ENCODE data around the gene DDT.
"Not testable (repeated sequence)": the region's sequence is repeated elsewhere in the genome, so short reads cannot be mapped to it uniquely, and the experiment has no call there.

Gene DDT

GRCh38 chr22:23974345-23974744 lies at the start of gene DDT:
Gene DDT (minus strand): TSS chr22:23974441. CDS start chr22:23974414, 27 bp downstream.
- not testable (repeated sequence) for DNase-seq (ENCODE audit: low spot score)

- DNase-seq (ENCODE audit: low spot score), result no peak
Measured at GRCh38 chr22:24023204-24023789, 49.1 kb upstream of the DDT start.

- DNase-seq (ENCODE audit: low spot score), result no peak
Measured at GRCh38 chr22:24021304-24021703, 47.1 kb upstream of the DDT start.

- no peak for DNase-seq (ENCODE audit: low spot score)
Measured at GRCh38 chr22:24016156-24016555, 41.9 kb upstream of the DDT start.

- DNase-seq (ENCODE audit: low spot score), result no peak
Measured at GRCh38 chr22:24011735-24012068, 37.5 kb upstream of the DDT start.

- DNase-seq (ENCODE audit: low spot score), result no peak
Measured at GRCh38 chr22:24010018-24010391, 35.8 kb upstream of the DDT start.

GRCh38 chr22:24009227-24010017 lies 35.2 kb upstream of the DDT start:
- no peak for DNase-seq (ENCODE audit: low spot score)

- no peak for DNase-seq (ENCODE audit: low spot score)
Measured at GRCh38 chr22:24008381-24009226, 34.4 kb upstream of the DDT start.

- no peak for DNase-seq (ENCODE audit: low spot score)
Measured at GRCh38 chr22:24008022-24008283, 33.7 kb upstream of the DDT start.

GRCh38 chr22:24007253-24008021 lies 33.2 kb upstream of the DDT start:
- no peak for DNase-seq (ENCODE audit: low spot score)

GRCh38 chr22:24006914-24007214 lies 32.6 kb upstream of the DDT start:
- DNase-seq (ENCODE audit: low spot score), result no peak

- DNase-seq (ENCODE audit: low spot score), result no peak
Measured at GRCh38 chr22:24006207-24006913, 32.1 kb upstream of the DDT start.

- no peak for DNase-seq (ENCODE audit: low spot score)
Measured at GRCh38 chr22:24005201-24005600, 31.0 kb upstream of the DDT start, which contains the start of gene GSTT4. Gene GSTT4 (minus strand): TSS chr22:24005453. CDS start chr22:24005356, 97 bp downstream.

- DNase-seq (ENCODE audit: low spot score), result no peak
Measured at GRCh38 chr22:24003887-24004286, 29.6 kb upstream of the DDT start.

- DNase-seq (ENCODE audit: low spot score), result no peak
Measured at GRCh38 chr22:24002851-24003250, 28.6 kb upstream of the DDT start.

GRCh38 chr22:24002272-24002671 lies 28.0 kb upstream of the DDT start:
- DNase-seq (ENCODE audit: low spot score), result no peak

GRCh38 chr22:24001314-24001713 lies 27.1 kb upstream of the DDT start:
- DNase-seq (ENCODE audit: low spot score), result no peak

GRCh38 chr22:23999779-24000178 lies 25.5 kb upstream of the DDT start:
- DNase-seq (ENCODE audit: low spot score), result not testable (repeated sequence)

GRCh38 chr22:23997092-23997491 lies 22.9 kb upstream of the DDT start:
- no peak for DNase-seq (ENCODE audit: low spot score)

- not testable (repeated sequence) for DNase-seq (ENCODE audit: low spot score)
Measured at GRCh38 chr22:23993581-23994177, 19.4 kb upstream of the DDT start.

- DNase-seq (ENCODE audit: low spot score), result not testable (repeated sequence)
Measured at GRCh38 chr22:23993080-23993479, 18.8 kb upstream of the DDT start.

Measured in germinal center (tissue), 1 donor.